ENCODE measurements around the gene MRPL16. TPM values are rescaled to one million over a fixed set of nuclear protein-coding genes. Genes with fewer than 3 reads are reported as not detected.

MRPL16 gene
- total RNA-seq, 1 experiment from 2014 or later, result 78.9 TPM

GRCh38 chr11:59839615-59840014 lies 29.0 kb upstream of the MRPL16 start (continued):
- TF ChIP-seq HMGXB4 (CRISPR knock-in tag; IDR thresholded peaks at IDR 0.05) (no peak), FOXP4 (CRISPR knock-in tag; IDR thresholded peaks at IDR 0.05) (no peak), NFYB (CRISPR knock-in tag; conservative IDR thresholded peaks at IDR 0.05; ENCODE audit: low read depth) (no peak), NR3C1 (CRISPR knock-in tag; conservative IDR thresholded peaks at IDR 0.05; ENCODE audit: low read depth) (no peak), USF2 (CRISPR knock-in tag; IDR thresholded peaks at IDR 0.05) (no peak), EMX1 (CRISPR knock-in tag; IDR thresholded peaks at IDR 0.05) (no peak), ZNF416 (CRISPR knock-in tag; IDR thresholded peaks at IDR 0.05) (no peak), ZNF281 (CRISPR knock-in tag; IDR thresholded peaks at IDR 0.05) (no peak)

GRCh38 chr11:59833602-59834001 lies 23.0 kb upstream of the MRPL16 start:
- ChIA-PET POLR2A (no interaction called here), CTCF (no interaction called here)
- H3K27me3 Mint-ChIP-seq (ENCODE audit: low read depth), result no peaks in the 10 kb centered on the region; the same call in 1 of the 2 replicates
- TF ChIP-seq TP53 (CRISPR knock-in tag; IDR thresholded peaks at IDR 0.05), result no peak
- no peak for TF ChIP-seq SMAD4 (CRISPR knock-in tag; IDR thresholded peaks at IDR 0.05)
- TF ChIP-seq RORB (CRISPR knock-in tag; IDR thresholded peaks at IDR 0.05), result no peak
- TF ChIP-seq EMX1 (CRISPR knock-in tag; IDR thresholded peaks at IDR 0.05), result no peak
- TF ChIP-seq CBFB (CRISPR knock-in tag; IDR thresholded peaks at IDR 0.05; ENCODE audit: low read depth), result no peak
- TF ChIP-seq ZNF671 (CRISPR knock-in tag; IDR thresholded peaks at IDR 0.05), result no peak
- TF ChIP-seq ARID4B (CRISPR knock-in tag; IDR thresholded peaks at IDR 0.05; ENCODE audit: borderline replicate concordance), result no peak
- TF ChIP-seq NR1H2 (CRISPR knock-in tag; IDR thresholded peaks at IDR 0.05), result no peak
- no peaks in the 10 kb centered on the region for H3K4me1 Mint-ChIP-seq
- H3K9me3 Mint-ChIP-seq, result no peaks in the 10 kb centered on the region
- no peak overlapping the region for H3K4me3 Mint-ChIP-seq
- no peak for ATAC-seq
- H3K27ac Mint-ChIP-seq, result no peak overlapping the region
- H3K36me3 Mint-ChIP-seq, result no peaks in the 10 kb centered on the region
- no peak for DNase-seq (ENCODE audit: low spot score)
